ENCODE measurements around the gene ASNSD1.
"Not testable (repeated sequence)": the region's sequence is repeated elsewhere in the genome, so short reads cannot be mapped to it uniquely, and the experiment has no call there.

ASNSD1 gene

DNA sequence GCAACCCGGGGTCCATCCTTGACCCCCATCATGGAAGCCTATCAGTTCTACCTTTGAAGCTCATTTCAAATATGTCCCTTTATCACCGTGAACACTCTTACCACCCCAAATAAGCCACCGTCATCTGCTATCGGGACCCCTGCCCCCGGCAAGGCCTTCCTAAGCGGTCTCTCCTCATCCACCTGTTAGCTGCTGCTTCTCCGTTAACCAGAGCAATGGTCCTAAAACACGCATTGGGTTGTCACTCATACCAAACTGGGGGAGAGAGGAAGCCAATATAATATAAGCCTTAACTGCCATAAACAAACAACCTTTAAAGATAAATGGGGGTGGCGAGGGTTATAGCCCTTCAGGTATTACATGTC is 680 bp downstream of the ASNSD1 start:
- Mint-ChIP-seq H3K4me1 (ENCODE audit: low read depth) (peaks cover 30% of the 10 kb centered on the region), H3K9me3 (no peaks in the 10 kb centered on the region), H3K27ac (no peak overlapping the region), H3K27me3 (no peaks in the 10 kb centered on the region), H3K4me3 (no peak overlapping the region), H3K36me3 (ENCODE audit: low read depth) (peaks cover 37% of the 10 kb centered on the region)

DNA sequence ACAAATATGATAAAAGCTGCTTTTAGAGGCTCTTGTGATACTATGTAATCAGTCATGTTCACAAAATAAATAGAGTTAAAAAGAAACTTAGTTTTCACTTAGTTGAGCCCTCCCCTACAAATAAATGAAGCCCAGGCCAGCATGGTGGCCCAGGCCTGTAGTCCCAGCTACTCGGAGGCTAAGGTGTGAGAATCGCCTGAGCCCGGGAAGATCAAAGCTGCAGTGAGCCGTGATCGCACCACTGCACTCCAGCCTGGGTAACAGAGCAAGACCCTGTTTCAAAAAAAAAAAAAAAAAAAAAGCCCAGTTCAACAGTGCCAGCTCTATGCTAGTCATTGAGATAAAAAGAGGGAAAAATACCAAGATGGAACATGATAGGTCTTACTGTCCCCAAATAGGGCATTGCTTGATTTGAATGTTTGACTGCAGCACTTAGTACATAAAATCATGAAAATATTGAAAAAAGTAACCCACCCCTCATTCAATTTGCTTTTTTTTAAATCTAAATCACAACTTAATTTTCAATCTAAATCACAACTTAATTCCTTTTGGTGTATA is 1.5 kb downstream of the ASNSD1 start:
- Mint-ChIP-seq H3K9me3 (no peaks in the 10 kb centered on the region), H3K27me3 (no peaks in the 10 kb centered on the region), H3K4me3 (no peak overlapping the region), H3K4me1 (ENCODE audit: low read depth) (peaks cover 24% of the 10 kb centered on the region), H3K27ac (peak overlapping the region; percentile 57), H3K36me3 (ENCODE audit: low read depth) (peaks cover 45% of the 10 kb centered on the region)

DNA sequence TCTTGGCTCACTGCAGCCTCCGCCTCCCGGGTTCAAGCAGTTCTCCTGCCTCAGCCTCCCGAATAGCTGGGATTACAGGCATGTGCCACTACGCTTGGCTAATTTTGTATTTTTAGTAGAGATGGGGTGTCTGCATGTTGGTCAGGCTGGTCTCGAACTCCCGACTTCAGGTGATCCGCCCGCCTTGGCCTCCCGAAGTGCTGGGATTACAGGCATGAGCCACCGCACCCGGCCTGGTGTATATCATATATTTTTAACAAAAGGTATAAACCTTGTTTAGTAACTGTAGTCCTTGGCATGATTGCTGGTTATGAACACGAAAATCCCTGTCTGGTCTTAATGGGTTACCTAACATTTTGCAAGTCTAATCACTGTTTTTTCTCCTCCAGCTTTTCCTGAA is 2.1 kb downstream of the ASNSD1 start:
- H3K36me3 Mint-ChIP-seq (ENCODE audit: low read depth), result peaks cover 47% of the 10 kb centered on the region
- H3K9me3 Mint-ChIP-seq, H3K4me3 Mint-ChIP-seq, H3K27me3 Mint-ChIP-seq: not testable (repeated sequence)
- peaks cover 18% of the 10 kb centered on the region for H3K4me1 Mint-ChIP-seq (ENCODE audit: low read depth)
- peak overlapping the region; percentile 32 for H3K27ac Mint-ChIP-seq

DNA sequence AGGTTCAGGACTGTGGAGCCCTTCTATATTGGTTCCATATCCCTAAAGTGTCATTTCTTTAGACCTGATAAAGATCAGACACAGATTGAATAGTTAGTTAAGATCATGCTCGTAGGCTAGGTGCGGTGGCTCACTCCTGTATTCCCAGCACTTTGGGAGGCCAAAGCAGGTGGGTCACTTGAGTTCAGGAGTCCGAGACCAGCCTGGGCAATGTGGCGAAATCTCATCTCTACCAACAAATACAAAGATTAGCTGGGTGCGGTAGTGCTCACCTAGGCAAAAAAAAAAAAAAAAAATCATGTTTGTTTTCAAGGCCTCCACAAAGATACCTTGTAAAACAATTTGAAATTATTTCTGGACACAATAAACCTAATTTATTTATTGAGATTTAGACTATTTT is 8.7 kb downstream of the ASNSD1 start:
- Mint-ChIP-seq H3K9me3 (no peaks in the 10 kb centered on the region), H3K4me1 (ENCODE audit: low read depth) (peaks cover 19% of the 10 kb centered on the region), H3K27me3 (no peaks in the 10 kb centered on the region), H3K27ac (no peak overlapping the region), H3K36me3 (ENCODE audit: low read depth) (peaks cover 65% of the 10 kb centered on the region), H3K4me3 (no peak overlapping the region)

DNA sequence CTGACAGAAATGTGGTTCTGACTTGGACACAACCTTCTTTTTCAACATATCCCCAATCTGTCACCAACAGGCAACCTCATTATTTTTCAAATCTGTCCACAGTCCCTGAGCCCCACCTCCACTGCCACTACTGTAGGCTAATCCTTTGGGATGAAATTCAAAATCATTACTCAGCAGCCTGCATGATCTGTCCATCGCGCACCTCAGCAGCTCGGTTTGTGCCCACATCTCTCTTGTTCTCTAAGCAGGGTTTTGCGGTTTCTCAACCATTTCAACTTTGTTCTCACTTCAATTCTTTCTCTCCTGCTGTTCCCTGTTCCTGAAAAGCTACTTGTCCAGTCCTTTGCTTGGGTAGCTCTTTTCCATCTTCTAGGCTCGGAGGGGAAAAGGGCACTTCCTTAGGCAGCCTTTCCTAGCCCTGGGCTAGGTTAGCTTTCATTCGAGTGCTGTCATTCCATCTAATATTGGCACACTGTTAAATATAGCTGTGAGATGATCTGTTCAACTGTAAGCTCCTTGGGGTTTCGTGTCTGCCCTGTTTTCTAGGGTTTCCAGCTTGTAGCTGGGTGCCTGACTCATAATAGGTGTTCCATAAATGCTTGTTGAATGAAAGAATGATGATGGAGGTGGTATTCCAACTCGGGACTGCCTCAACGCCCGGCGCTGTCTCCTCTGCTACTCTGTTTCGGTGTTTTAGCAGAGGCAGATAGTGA is 12.6 kb downstream of the ASNSD1 start:
- Mint-ChIP-seq H3K27me3 (no peaks in the 10 kb centered on the region), H3K4me1 (ENCODE audit: low read depth) (peaks cover 37% of the 10 kb centered on the region), H3K9me3 (peaks cover 12% of the 10 kb centered on the region), H3K27ac (peak overlapping the region; percentile 46), H3K4me3 (peak overlapping the region; percentile 76), H3K36me3 (ENCODE audit: low read depth) (peaks cover 65% of the 10 kb centered on the region)

DNA sequence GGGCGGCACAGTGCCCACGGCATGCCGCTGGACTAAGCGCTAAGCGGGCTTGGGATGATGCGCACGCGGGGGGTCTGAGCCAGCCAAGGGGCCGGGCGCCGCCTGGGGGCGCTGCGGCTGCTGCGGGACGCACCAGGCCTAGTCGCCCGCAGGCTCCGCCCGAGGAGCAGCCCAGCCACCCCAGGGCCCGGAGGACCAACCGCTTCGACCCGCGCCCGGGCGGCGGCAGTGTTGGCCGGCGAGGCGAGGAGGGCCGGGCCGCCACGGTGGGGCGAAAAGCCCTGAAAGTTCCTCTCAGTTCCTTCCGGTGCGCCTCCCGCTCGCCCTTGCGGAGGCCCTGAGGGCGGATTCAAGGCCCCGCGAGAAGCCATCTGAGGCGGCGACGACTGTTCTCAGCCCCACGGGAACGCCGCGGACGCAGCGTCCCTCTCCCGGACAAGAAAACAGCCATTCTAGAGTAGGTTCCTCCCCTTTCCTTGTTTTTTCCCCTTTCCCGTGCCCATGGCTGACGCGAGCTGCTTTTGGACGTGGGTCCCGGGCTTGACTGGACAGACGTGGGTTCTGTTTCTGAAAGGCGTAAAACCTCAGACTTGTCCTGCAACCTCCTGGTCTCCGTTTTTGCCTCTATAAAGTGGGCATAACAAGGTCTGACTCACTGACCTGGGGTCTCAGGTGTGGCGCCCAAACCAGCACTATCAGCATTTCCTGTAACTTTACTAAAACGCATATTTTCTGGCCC is 13.3 kb downstream of the ASNSD1 start, which contains the start of gene ANKAR:
Gene ANKAR, plus strand, starts transcription at position 297 of the 739 bp plus-strand sequence. CDS start 1,821 bp downstream, outside the sequence.
- Mint-ChIP-seq H3K36me3 (ENCODE audit: low read depth) (peaks cover 64% of the 10 kb centered on the region), H3K27me3 (no peaks in the 10 kb centered on the region), H3K27ac (peak within 1 kb of the TSS; percentile 97), H3K4me1 (ENCODE audit: low read depth) (peaks cover 44% of the 10 kb centered on the region), H3K4me3 (peak within 1 kb of the TSS; percentile 87), H3K9me3 (peaks cover 12% of the 10 kb centered on the region)

DNA sequence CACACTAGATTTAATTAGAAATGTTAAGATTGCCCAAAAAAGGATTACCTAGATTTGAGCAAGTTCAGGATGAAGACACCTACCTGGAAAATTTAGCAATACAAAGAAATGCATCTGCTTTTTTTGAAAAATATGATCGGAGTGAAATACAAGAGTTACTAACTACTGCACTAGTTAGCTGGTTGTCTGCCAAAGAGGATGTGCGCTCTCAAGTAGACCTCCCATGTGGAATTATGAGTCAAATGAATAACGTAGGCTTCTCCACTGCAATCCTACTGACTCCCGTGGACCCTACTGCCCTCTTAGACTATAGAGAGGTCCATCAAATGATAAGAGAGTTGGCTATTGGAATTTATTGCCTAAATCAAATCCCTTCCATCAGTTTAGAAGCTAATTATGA is 15.2 kb downstream of the ASNSD1 start:
- peaks cover 73% of the 10 kb centered on the region for H3K36me3 Mint-ChIP-seq (ENCODE audit: low read depth)
- H3K27me3 Mint-ChIP-seq, result no peaks in the 10 kb centered on the region
- peaks cover 63% of the 10 kb centered on the region for H3K4me1 Mint-ChIP-seq (ENCODE audit: low read depth)
- H3K27ac Mint-ChIP-seq, result no peak overlapping the region
- H3K4me3 Mint-ChIP-seq, result no peak overlapping the region
- peaks cover 12% of the 10 kb centered on the region for H3K9me3 Mint-ChIP-seq

DNA sequence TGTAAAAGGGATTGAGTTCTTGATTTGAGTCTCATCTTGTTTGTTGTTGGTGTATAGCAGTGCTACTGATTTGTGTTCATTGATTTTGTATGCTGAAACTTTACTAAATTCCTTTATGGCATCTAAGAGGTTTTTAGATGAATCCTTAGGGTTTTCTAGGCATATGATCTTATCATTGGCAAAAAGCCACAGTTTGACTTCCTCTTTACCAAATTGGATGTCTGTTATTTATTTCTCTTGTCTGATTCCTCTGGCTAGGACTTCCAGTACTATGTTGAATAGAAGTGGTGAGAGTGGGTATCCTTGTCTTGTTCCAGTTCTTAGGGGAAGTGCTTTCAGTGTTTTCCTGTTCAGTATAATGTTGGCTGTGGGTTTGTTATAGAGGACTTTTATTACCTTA is 18.0 kb downstream of the ASNSD1 start:
- Mint-ChIP-seq H3K4me1 (ENCODE audit: low read depth) (peaks cover 71% of the 10 kb centered on the region), H3K36me3 (ENCODE audit: low read depth) (peaks cover 55% of the 10 kb centered on the region), H3K27ac (no peak overlapping the region)

DNA sequence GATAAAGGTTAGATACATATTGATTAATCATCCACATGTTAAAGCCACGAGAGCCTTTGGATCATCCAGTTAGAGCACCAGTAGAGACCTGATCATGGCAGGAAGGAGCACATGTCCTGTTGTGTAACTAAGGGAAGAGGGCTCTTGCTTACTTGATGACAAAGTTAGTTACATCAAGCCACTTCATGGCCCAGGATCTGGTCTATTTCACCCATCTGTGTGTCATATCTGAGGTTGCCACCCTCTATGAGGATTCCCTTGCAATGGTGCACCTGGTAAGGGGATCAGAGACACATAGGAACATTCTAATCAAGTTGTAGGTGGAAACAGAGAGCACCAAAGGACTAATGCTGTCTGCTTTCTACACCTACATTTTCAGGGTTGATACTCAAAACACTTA is 19.9 kb downstream of the ASNSD1 start:
- H3K36me3 Mint-ChIP-seq (ENCODE audit: low read depth), result peaks cover 49% of the 10 kb centered on the region

More for the DNA sequence above, 18.0 kb downstream of the ASNSD1 start:
- Mint-ChIP-seq H3K9me3 (peaks cover 12% of the 10 kb centered on the region), H3K27me3 (no peaks in the 10 kb centered on the region), H3K4me3 (no peak overlapping the region)

DNA sequence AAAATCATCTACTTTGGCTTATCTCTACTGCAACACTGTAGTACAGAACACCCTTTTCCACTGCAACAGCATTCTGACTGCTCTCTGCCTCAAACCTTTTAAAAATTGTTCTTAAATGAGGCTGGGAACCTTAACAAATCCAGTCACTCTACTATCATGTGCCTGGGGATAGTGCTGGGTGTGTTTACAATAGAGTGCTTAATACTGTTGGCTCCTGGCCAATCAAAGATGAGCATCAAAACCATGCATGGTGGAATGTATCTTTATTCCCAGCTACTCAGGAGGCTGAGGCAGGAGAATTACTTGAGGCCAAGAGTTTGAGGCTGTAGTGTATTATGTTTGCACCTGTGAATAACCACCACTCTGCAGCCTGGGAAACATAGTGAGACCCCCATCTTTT is 20.6 kb downstream of the ASNSD1 start:
- peaks cover 42% of the 10 kb centered on the region for H3K36me3 Mint-ChIP-seq (ENCODE audit: low read depth)
- no peak overlapping the region for H3K27ac Mint-ChIP-seq
- no peaks in the 10 kb centered on the region for H3K27me3 Mint-ChIP-seq
- peaks cover 66% of the 10 kb centered on the region for H3K4me1 Mint-ChIP-seq (ENCODE audit: low read depth)
- H3K9me3 Mint-ChIP-seq, result peaks cover 9% of the 10 kb centered on the region
- no peak overlapping the region for H3K4me3 Mint-ChIP-seq

More for the DNA sequence above, 19.9 kb downstream of the ASNSD1 start:
- Mint-ChIP-seq H3K27me3 (no peaks in the 10 kb centered on the region), H3K4me3 (no peak overlapping the region), H3K27ac (no peak overlapping the region), H3K9me3 (peaks cover 9% of the 10 kb centered on the region), H3K4me1 (ENCODE audit: low read depth) (peaks cover 70% of the 10 kb centered on the region)

DNA sequence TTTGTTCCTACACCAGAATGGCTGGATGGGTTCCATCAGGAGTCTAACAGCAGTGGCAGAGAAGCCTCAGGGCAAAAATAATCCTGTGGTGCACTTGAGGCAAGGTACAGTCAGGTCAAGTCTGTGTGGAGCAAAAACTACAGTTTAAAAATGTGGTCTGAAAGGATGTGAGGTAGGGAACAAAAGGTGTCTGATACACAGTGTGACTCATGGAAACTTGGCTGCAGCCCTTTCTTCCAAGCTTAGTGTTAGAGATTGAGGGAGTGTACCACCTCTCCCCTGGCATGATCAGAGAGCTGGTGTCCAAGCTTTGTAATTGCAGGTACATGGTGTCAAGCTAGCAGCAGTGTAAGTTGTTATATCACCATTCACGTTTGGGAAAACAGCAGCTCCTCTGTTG is 22.1 kb downstream of the ASNSD1 start:
- peaks cover 29% of the 10 kb centered on the region for H3K36me3 Mint-ChIP-seq (ENCODE audit: low read depth)
- peaks cover 3% of the 10 kb centered on the region for H3K9me3 Mint-ChIP-seq
- H3K4me1 Mint-ChIP-seq (ENCODE audit: low read depth), result peaks cover 62% of the 10 kb centered on the region
- no peak overlapping the region for H3K27ac Mint-ChIP-seq
- H3K27me3 Mint-ChIP-seq, result no peaks in the 10 kb centered on the region
- H3K4me3 Mint-ChIP-seq, result no peak overlapping the region

DNA sequence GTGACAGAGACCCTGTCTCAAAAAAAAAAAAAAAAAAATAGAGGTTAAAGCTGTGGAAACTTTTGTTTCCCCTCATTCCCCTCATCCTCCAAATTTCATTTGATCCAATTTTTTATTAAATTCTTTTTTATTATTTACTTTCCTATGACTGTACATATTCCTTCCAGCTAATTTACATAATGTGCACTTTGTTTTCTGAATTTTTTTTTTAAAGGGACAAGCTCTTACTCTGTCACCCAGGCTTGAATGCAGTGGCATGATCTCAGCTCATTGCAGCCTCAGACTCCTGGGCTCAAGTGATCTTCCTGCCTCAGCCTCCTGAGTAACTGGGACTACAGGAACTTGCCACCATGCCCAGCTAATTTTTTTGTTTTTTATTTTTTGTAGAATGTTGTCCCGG is 23.6 kb downstream of the ASNSD1 start:
- Mint-ChIP-seq H3K36me3 (ENCODE audit: low read depth) (peaks cover 17% of the 10 kb centered on the region), H3K27me3 (no peaks in the 10 kb centered on the region)

DNA sequence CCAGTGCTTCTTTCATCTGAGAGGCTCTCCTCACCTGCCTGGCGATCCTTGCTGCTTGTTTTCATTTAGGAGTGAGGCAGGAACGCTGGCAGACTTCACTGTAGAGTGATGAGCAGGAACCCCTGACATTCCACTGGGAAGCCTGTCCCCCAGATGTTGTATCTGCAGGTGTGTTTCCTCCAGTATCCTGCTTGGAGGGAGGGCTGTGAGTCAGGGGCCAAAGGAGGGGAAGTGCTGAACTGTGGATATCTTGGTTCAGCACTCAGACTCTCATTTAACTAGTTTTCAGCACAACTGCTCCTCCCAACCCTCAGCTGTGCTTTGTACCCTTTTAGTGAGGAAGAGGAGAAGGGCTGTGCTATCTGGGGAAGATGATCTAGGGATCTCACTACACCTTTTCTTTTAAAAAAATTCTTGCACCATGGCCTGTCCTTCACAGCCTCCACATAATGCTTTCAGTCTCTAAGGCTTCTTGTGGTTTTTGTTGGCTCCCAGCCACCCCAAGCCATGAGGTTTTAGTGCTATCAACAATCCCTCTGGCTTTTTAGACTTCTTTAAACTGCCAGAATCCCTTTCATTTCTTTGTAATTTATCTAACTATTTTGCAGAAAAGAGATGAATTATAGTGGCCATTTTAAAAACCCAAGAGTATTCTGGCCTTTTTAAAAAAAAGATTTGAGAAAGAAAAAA is 24.4 kb downstream of the ASNSD1 start:
- peaks cover 39% of the 10 kb centered on the region for H3K4me1 Mint-ChIP-seq (ENCODE audit: low read depth)
- H3K4me3 Mint-ChIP-seq, result no peak overlapping the region
- no peaks in the 10 kb centered on the region for H3K9me3 Mint-ChIP-seq
- H3K27ac Mint-ChIP-seq, result no peak overlapping the region
- no peaks in the 10 kb centered on the region for H3K27me3 Mint-ChIP-seq
- H3K36me3 Mint-ChIP-seq (ENCODE audit: low read depth), result peaks cover 11% of the 10 kb centered on the region

More for the DNA sequence above, 23.6 kb downstream of the ASNSD1 start:
- Mint-ChIP-seq H3K27ac (no peak overlapping the region), H3K4me3 (no peak overlapping the region), H3K9me3 (no peaks in the 10 kb centered on the region), H3K4me1 (ENCODE audit: low read depth) (peaks cover 48% of the 10 kb centered on the region)

DNA sequence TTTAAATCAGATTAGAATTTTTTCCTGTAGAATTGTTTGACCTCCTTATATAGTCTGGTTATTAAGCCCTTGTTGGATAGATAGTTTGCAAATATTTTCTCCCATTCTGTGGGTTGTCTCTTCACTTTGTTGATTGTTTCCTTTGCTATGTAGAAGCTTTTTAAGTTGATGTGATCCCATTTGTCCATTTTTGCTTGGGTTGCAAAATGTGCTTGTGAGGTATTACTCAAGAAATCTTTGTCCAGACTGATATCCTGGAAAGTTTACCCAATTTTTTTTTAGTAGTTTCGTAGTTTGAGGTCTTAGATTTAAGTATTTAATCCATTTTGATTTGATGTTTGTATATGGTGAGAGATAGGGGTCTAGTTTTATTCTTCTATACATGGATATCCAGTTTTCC is 26.5 kb downstream of the ASNSD1 start:
- H3K4me1 Mint-ChIP-seq (ENCODE audit: low read depth), result peaks cover 27% of the 10 kb centered on the region
- H3K27me3 Mint-ChIP-seq; H3K36me3 Mint-ChIP-seq (ENCODE audit: low read depth); H3K4me3 Mint-ChIP-seq; H3K27ac Mint-ChIP-seq; H3K9me3 Mint-ChIP-seq: not testable (repeated sequence)

DNA sequence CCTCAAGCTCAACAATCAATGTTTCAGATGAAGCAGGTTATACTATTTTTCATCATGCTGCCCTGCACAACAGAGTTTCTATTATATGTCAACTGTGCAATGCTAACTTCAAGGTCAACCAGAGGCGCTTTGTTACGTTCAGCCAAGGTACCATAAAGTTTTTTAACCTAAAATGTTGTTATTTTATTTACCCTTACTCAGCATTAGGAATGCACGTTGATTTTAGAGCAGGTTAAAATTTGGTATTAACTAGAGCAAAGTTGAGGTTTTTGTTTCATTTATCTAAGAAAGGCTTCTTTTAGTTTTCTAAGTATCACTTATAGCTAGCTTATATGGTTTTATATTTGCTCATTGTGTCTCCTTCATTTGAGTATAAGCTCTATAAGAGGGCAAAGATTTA is 35.0 kb downstream of the ASNSD1 start:
- Mint-ChIP-seq H3K27me3 (no peaks in the 10 kb centered on the region), H3K9me3 (no peaks in the 10 kb centered on the region), H3K27ac (no peak overlapping the region), H3K4me3 (no peak overlapping the region), H3K4me1 (ENCODE audit: low read depth) (no peaks in the 10 kb centered on the region), H3K36me3 (ENCODE audit: low read depth) (no peaks in the 10 kb centered on the region)
